HepG2 (cell line): ENCODE measurements around the gene GPR179. TPM values are rescaled to one million over a fixed set of nuclear protein-coding genes. Genes with fewer than 3 reads are reported as not detected.

Experiments used
- ATAC-seq: fragments of 200-7000 bp; cut with Tn5 transposase; 3 replicates; pipeline ENCODE4 v1.9.1; 2020; ENCODE audit warnings: mild to moderate bottlenecking, moderate library complexity
- BruUV-seq: library from RNA; stranded (reverse); fragments of 400-500 nt; replicated peaks from 2 replicates; lab custom pipeline; 2021; lab: Mats Ljungman, UMichigan
- CTCF ChIA-PET: fragments of 300-600 bp; formaldehyde crosslinking; extraction: SDS; loops from one replicate; lab custom pipeline; 2021; ENCODE audit warnings: low total read pairs, inconsistent platforms, low intra/inter-chr PET ratio; lab: Yijun Ruan, JAX
- POLR2A ChIA-PET: fragments of 350-600 bp; sonication (Branson Sonifier 250); formaldehyde crosslinking; loops from one replicate; lab custom pipeline; 2020; ENCODE audit warnings: antibody characterized with exemption, inconsistent platforms; lab: Yijun Ruan, JAX
- DNase-seq: peaks from one replicate; pipeline ENCODE4 v3.0.0-alpha.2; 2015; ENCODE audit warnings: low spot score
- FAIRE-seq: peaks from 3 replicates; lab custom pipeline; 2011; peaks lifted over from hg19 to GRCh38; lab: Jason Lieb, UNC
- H2AFZ ChIP-seq: one replicate; pipeline ENCODE4 v1.6.1; 2011; ENCODE audit warnings: low read length, inconsistent platforms
- H3K27ac ChIP-seq: fragments of 300-600 bp; 3 replicates; pipeline ENCODE4 v1.8.0; 2011; ENCODE audit warnings: mixed run types, mild to moderate bottlenecking, mixed read lengths, low read length, inconsistent platforms; ENCODE audit not compliant: insufficient read depth; ENCODE audit errors: extremely low read length
- H3K27me3 ChIP-seq, 2 experiments: fragments of 200-600 bp in 1 of 2; 2 replicates in 1 of 2; 3 replicates in 1 of 2; pipeline versions ENCODE4 v1.6.0 to v1.8.0; 2011; ENCODE audit warnings: low read length in 2 of 2, mild to moderate bottlenecking in 2 of 2, moderate library complexity in 2 of 2, inconsistent platforms in 1 of 2; ENCODE audit not compliant: insufficient read depth in 2 of 2, control insufficient read depth in 1 of 2
- H3K36me3 ChIP-seq, 2 experiments: fragments of 200-600 bp in 1 of 2; replicated peaks in 1 of 2; 2 replicates in 1 of 2; 3 replicates in 1 of 2; pipeline versions ENCODE4 v1.5.1 to v1.8.0; 2011; ENCODE audit warnings: low read length in 2 of 2, inconsistent platforms in 1 of 2; ENCODE audit not compliant: insufficient read depth in 2 of 2, control insufficient read depth in 1 of 2
- H3K4me1 ChIP-seq: 2 replicates; pipeline ENCODE4 v1.5.1; 2012; ENCODE audit warnings: low read length, inconsistent platforms; ENCODE audit not compliant: insufficient read depth
- H3K4me2 ChIP-seq: 2 replicates; pipeline ENCODE4 v1.6.0; 2011; ENCODE audit warnings: low read depth, low read length, inconsistent platforms
- H3K4me3 ChIP-seq, 3 experiments: fragments of 200-600 bp in 1 of 3; sonication (generic), shearing (Covaris generic) in 1 of 3; replicated peaks in 1 of 3; 2 replicates each; pipeline ENCODE4 v1.5.1; 2011 to 2016; ENCODE audit warnings: low read length in 3 of 3, inconsistent platforms in 2 of 3, low read depth in 2 of 3, mild to moderate bottlenecking in 2 of 3, control low read depth in 1 of 3, mixed read lengths in 1 of 3; ENCODE audit not compliant: insufficient read depth in 1 of 3
- H3K79me2 ChIP-seq: one replicate; pipeline ENCODE4 v1.6.1; 2011; ENCODE audit warnings: low read length, inconsistent platforms; ENCODE audit not compliant: insufficient read depth
- H3K9ac ChIP-seq: 2 replicates; pipeline ENCODE4 v1.6.0; 2011; ENCODE audit warnings: mild to moderate bottlenecking, low read depth, low read length, inconsistent platforms; ENCODE audit not compliant: insufficient read depth
- H3K9me3 ChIP-seq: 2 replicates; pipeline ENCODE4 v1.5.1; 2012; ENCODE audit warnings: mild to moderate bottlenecking, low read length
- H4K20me1 ChIP-seq: 2 replicates; pipeline ENCODE4 v1.6.0; 2011; ENCODE audit warnings: inconsistent platforms, mild to moderate bottlenecking, low read length, moderate library complexity; ENCODE audit not compliant: insufficient read depth
- DNMT3B ChIP-seq: conservative IDR thresholded peaks from 2 replicates; pipeline ENCODE4 v1.6.1; 2016; ENCODE audit warnings: missing biosample characterization, control low read depth
- MAF1 ChIP-seq: sonication (generic); formaldehyde crosslinking; IDR thresholded peaks from 2 replicates; pipeline ENCODE4 v1.5.0; 2020; ENCODE audit warnings: missing genetic modification reagents, borderline replicate concordance
- SP140L ChIP-seq: sonication (generic); formaldehyde crosslinking; IDR thresholded peaks from 2 replicates; pipeline ENCODE4 v1.4.0; 2020; ENCODE audit warnings: missing genetic modification reagents, borderline replicate concordance
- ZBED4 ChIP-seq: sonication (generic); formaldehyde crosslinking; IDR thresholded peaks from 2 replicates; pipeline ENCODE4 v1.4.0; 2020; ENCODE audit warnings: missing genetic modification reagents, borderline replicate concordance
- ZNF33A ChIP-seq: sonication (generic); formaldehyde crosslinking; IDR thresholded peaks from 2 replicates; pipeline ENCODE4 v1.5.1; 2020; ENCODE audit warnings: missing genetic modification reagents, mild to moderate bottlenecking, moderate library complexity, borderline replicate concordance
- ZNF572 ChIP-seq: sonication (generic); formaldehyde crosslinking; IDR thresholded peaks from 2 replicates; pipeline ENCODE4 v1.5.1; 2020; ENCODE audit warnings: mild to moderate bottlenecking, missing genetic modification reagents
- ZNF776 ChIP-seq: sonication (generic); formaldehyde crosslinking; IDR thresholded peaks from 2 replicates; pipeline ENCODE4 v1.4.0; 2020; ENCODE audit warnings: mild to moderate bottlenecking, missing genetic modification reagents
- ZSCAN25 ChIP-seq: sonication (generic); formaldehyde crosslinking; IDR thresholded peaks from 2 replicates; pipeline ENCODE4 v1.8.0; 2022; ENCODE audit warnings: mild to moderate bottlenecking, missing genetic modification reagents
- WGBS: methylation state at CpG from one replicate; pipeline ENCODE4 v1.1.6; 2017; ENCODE audit warnings: low lambda C conversion rate; 5-methylcytosine and 5-hydroxymethylcytosine counted together
- in situ Hi-C: cut with HindIII; loops from 2 replicates; pipeline ENCODE4 v1.10.0; 2017; ENCODE audit warnings: low pct_unique_long_range_greater_than_20kb; ENCODE audit not compliant: extremely low pct_ligation_motif_present
- intact Hi-C: fragments of 100-400 bp; cut with micrococcal nuclease; formaldehyde crosslinking; loops from one replicate; pipeline ENCODE4 v1.10.0; 2022; ENCODE audit not compliant: unreplicated experiment
- polyA plus RNA-seq, 8 experiments: library from polyadenylated mRNA; depleted of rRNA in 3 of 8; stranded (reverse) in 7 of 8; unstranded in 1 of 8; fragments of >200 nt; fragmentation: Illumina TruSeq in 4 of 8; extraction: Trizol in 4 of 8; gene quantifications; 2 replicates each; pipeline versions ENCODE4 v1.2.1 to v1.2.3, GENCODE V29; 2011 to 2016; ENCODE audit warnings: low read depth in 4 of 8, missing spikeins in 1 of 8, mixed read lengths in 1 of 8; ENCODE audit not compliant: insufficient read depth in 1 of 8
- total RNA-seq, 5 experiments: library from RNA; depleted of rRNA; stranded (reverse); fragments of >200 nt; fragmentation: Illumina TruSeq; extraction: Trizol; gene quantifications; 2 replicates each; pipeline ENCODE4 v1.2.3, GENCODE V29; 2016; ENCODE audit warnings: low read depth in 1 of 5
- TF ChIP-seq, protein P1 (sequence below): sonication (generic); formaldehyde crosslinking; IDR thresholded peaks from 2 replicates; pipeline ENCODE4 v1.8.0; 2022; ENCODE audit warnings: missing genetic modification reagents, mild to moderate bottlenecking, moderate library complexity, borderline replicate concordance
- TF ChIP-seq, protein P2 (sequence below): sonication (generic); formaldehyde crosslinking; IDR thresholded peaks from 2 replicates; pipeline ENCODE4 v1.5.0; 2020; ENCODE audit warnings: mild to moderate bottlenecking, missing genetic modification reagents
- TF ChIP-seq, protein P3 (sequence below): sonication (generic); formaldehyde crosslinking; IDR thresholded peaks from 2 replicates; pipeline ENCODE4 v1.4.0; 2020; ENCODE audit warnings: mild to moderate bottlenecking, missing genetic modification reagents

Gene GPR179
- total and polyA plus RNA-seq, 2 of the 13 experiments (the other 11 are each of a cell fraction or from before 2014, with no cell fraction given), result 0.03 TPM; not detected in 1

- TF ChIP-seq ZNF572 (CRISPR knock-in tag) (no peak), DNMT3B (CRISPR knock-in tag) (no peak), ZSCAN25 (no peak), ZNF33A (CRISPR knock-in tag) (no peak)
- TF ChIP-seq, protein P1, sequence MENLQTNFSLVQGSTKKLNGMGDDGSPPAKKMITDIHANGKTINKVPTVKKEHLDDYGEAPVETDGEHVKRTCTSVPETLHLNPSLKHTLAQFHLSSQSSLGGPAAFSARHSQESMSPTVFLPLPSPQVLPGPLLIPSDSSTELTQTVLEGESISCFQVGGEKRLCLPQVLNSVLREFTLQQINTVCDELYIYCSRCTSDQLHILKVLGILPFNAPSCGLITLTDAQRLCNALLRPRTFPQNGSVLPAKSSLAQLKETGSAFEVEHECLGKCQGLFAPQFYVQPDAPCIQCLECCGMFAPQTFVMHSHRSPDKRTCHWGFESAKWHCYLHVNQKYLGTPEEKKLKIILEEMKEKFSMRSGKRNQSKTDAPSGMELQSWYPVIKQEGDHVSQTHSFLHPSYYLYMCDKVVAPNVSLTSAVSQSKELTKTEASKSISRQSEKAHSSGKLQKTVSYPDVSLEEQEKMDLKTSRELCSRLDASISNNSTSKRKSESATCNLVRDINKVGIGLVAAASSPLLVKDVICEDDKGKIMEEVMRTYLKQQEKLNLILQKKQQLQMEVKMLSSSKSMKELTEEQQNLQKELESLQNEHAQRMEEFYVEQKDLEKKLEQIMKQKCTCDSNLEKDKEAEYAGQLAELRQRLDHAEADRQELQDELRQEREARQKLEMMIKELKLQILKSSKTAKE (CRISPR knock-in tag), result no peak
- TF ChIP-seq, protein P2, sequence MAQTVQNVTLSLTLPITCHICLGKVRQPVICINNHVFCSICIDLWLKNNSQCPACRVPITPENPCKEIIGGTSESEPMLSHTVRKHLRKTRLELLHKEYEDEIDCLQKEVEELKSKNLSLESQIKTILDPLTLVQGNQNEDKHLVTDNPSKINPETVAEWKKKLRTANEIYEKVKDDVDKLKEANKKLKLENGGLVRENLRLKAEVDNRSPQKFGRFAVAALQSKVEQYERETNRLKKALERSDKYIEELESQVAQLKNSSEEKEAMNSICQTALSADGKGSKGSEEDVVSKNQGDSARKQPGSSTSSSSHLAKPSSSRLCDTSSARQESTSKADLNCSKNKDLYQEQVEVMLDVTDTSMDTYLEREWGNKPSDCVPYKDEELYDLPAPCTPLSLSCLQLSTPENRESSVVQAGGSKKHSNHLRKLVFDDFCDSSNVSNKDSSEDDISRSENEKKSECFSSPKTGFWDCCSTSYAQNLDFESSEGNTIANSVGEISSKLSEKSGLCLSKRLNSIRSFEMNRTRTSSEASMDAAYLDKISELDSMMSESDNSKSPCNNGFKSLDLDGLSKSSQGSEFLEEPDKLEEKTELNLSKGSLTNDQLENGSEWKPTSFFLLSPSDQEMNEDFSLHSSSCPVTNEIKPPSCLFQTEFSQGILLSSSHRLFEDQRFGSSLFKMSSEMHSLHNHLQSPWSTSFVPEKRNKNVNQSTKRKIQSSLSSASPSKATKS (CRISPR knock-in tag), result no peak
Measured at GRCh38 chr17:38357486-38358123, 13.8 kb upstream of the GPR179 start (continued).

DNA sequence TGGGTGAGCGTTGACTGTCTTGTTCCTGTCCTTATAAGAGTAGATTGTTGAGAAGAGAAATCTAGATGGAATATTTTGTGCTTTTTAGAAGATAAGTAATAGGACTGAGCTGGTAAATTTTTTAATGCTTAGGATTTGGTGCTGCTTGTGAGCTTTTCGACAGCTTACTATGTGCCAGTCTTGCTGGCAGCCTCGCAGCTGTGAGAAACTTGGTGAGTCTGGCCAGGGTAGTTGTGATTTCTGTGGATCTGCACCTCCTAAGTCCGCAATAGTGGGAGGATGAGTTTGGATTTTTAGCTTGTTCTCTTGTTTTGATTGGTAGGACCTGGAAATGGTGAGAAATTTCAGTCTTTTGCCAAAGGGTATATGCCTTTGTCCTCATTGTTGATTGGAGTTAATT, 11.5 kb upstream of the GPR179 start:
- FAIRE-seq (no peak), DNase-seq (no peak), ATAC-seq (no peak)
- Histone ChIP-seq H3K4me1 (peaks cover 82% of the 10 kb centered on the region), H3K27me3 (no peaks in the 10 kb centered on the region; a peak in 1 of 5 replicates), H4K20me1 (peaks cover 17% of the 10 kb centered on the region; the same call in 1 of the 2 replicates), H3K79me2 (peaks cover 71% of the 10 kb centered on the region), H3K4me3 (0 out of 6 replicates have a peak overlapping the region, but pooled peaks of 1 of the 3 experiments have one; percentile 5), H2AFZ (no peak overlapping the region), H3K9me3 (no peaks in the 10 kb centered on the region), H3K4me2 (peak overlapping the region; percentile 94), H3K36me3 (no peaks in the 10 kb centered on the region), H3K9ac (no peak overlapping the region; the same call in 1 of the 2 replicates), H3K27ac (no peak overlapping the region)
- ChIA-PET CTCF (no interaction called here), POLR2A (interaction anchor here (0.6 kb wide), 1 partner anchor 263 kb away, joined by 3 read pairs; no protein-coding TSS in a partner anchor)
- intact Hi-C loops (no loop called here), in situ Hi-C loops (no loop called here)
- 94% methylated on average over 4 of the region's 4 CpGs for WGBS
- BruUV-seq, result no TSS peak
- no peak for TF ChIP-seq MAF1 (CRISPR knock-in tag)
- no peak for TF ChIP-seq ZNF776
- TF ChIP-seq SP140L (CRISPR knock-in tag), result no peak
- TF ChIP-seq, protein P3, sequence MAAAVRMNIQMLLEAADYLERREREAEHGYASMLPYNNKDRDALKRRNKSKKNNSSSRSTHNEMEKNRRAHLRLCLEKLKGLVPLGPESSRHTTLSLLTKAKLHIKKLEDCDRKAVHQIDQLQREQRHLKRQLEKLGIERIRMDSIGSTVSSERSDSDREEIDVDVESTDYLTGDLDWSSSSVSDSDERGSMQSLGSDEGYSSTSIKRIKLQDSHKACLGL (CRISPR knock-in tag), result no peak
- TF ChIP-seq ZBED4, result no peak
